HG03565 (cell line): ENCODE measurements around the gene MOB2.

ENCODE experiments used
- ATAC-seq: cut with Tn5 transposase; IDR thresholded peaks from one replicate; pipeline ENCODE4 v1.9.1; 2021; ENCODE audit warnings: mild to moderate bottlenecking, moderate library complexity; ENCODE audit not compliant: unreplicated experiment

Gene MOB2

DNA sequence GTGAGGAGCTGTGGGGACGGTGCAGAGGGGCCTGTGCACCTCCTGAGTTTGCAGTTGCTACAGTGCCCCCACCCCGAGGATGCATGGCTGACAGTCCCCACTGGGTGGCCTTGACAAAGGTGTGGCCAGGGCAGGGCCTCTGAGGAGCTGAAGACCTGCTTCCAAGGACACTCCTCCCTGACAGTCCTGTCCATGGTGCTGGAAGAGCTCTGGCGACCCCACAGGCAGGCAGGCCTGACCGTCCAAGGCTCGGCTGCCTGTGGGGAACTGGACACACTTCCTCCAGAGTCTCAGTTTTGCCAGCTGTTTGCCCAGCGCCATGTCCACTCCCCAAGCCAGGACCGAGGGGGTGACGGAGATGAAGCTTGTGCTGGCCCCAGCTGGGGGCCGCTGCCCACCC, 64.1 kb downstream of the MOB2 start:
- no peak for ATAC-seq

DNA sequence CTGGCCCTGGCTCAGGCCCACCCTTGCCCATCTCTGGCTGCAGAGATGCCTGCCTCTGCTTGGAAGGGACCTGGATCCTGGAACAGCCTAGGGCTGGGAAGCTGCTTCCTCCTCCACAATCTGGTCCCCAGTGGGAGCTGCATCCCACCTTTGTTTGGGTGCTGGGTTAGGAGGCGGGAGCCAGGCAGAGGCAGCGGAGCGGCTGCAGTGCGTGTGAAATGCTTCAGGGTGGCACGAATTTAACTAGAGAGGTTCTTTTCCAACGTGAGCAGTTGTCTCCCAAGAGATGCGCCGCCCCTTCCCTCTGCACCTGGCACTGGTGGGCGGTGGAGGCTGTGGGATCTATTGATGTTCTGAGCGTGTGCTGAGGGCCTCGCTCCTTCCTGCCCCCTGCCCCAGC, 65.3 kb downstream of the MOB2 start:
- no peak for ATAC-seq

DNA sequence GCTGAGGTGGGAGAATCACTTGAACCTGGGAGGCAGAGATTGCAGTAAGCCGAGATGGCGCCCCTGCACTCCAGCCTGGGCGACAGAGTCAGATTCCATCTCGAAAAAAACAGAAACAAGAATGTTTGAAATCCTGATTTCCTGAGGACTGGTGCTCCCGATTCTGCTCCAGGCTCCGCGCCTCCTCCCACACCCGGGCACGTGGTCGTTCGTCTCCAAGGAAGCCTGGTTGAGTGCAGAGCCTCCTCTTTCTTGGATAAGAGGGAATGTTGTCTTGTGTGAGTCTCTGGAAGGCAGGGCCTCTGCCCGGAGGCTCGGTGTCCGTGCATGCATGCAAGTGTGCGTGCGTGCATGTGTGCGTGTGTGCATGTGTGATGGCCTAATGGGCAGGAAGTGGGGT, 66.8 kb downstream of the MOB2 start:
- no peak for ATAC-seq
